HG03060 (cell line): Measurements from ENCODE around the gene ITSN2.

Experiments
- ATAC-seq: cut with Tn5 transposase; IDR thresholded peaks from one replicate; pipeline ENCODE4 v1.9.1; 2021; ENCODE audit warnings: low read depth, moderate number of reproducible peaks; ENCODE audit not compliant: unreplicated experiment

Gene ITSN2

GRCh38 chr2:24274809-24275208 is 85.5 kb downstream of the ITSN2 start:
- ATAC-seq, result no peak

GRCh38 chr2:24273598-24273997 is 86.7 kb downstream of the ITSN2 start:
- no peak for ATAC-seq

- no peak for ATAC-seq
Observed at GRCh38 chr2:24272907-24273306, 87.4 kb downstream of the ITSN2 start.

- no peak for ATAC-seq
Observed at GRCh38 chr2:24272161-24272802, 88.1 kb downstream of the ITSN2 start.

GRCh38 chr2:24269265-24269664 is 91.1 kb downstream of the ITSN2 start:
- no peak for ATAC-seq

- no peak for ATAC-seq
Observed at GRCh38 chr2:24265212-24265611, 95.1 kb downstream of the ITSN2 start.

GRCh38 chr2:24262421-24262970 is 97.8 kb downstream of the ITSN2 start:
- ATAC-seq, result no peak

GRCh38 chr2:24261441-24261840 is 98.9 kb downstream of the ITSN2 start:
- no peak for ATAC-seq

- no peak for ATAC-seq
Observed at GRCh38 chr2:24259316-24259715, 101.0 kb downstream of the ITSN2 start.

GRCh38 chr2:24258718-24259117 is 101.6 kb downstream of the ITSN2 start:
- no peak for ATAC-seq

- no peak for ATAC-seq
Observed at GRCh38 chr2:24253303-24253919, 106.9 kb downstream of the ITSN2 start.

- no peak for ATAC-seq
Observed at GRCh38 chr2:24247592-24247991, 112.7 kb downstream of the ITSN2 start.

- no peak for ATAC-seq
Observed at GRCh38 chr2:24247164-24247563, 113.2 kb downstream of the ITSN2 start.

- ATAC-seq, result no peak
Observed at GRCh38 chr2:24245986-24246776, 114.2 kb downstream of the ITSN2 start.

GRCh38 chr2:24241528-24241927 is 118.8 kb downstream of the ITSN2 start:
- ATAC-seq, result no peak

- no peak for ATAC-seq
Observed at GRCh38 chr2:24239553-24239952, 120.8 kb downstream of the ITSN2 start.

GRCh38 chr2:24238158-24238557 is 122.2 kb downstream of the ITSN2 start:
- no peak for ATAC-seq

GRCh38 chr2:24237313-24237712 is 123.0 kb downstream of the ITSN2 start:
- no peak for ATAC-seq

GRCh38 chr2:24233321-24233720 is 127.0 kb downstream of the ITSN2 start:
- ATAC-seq, result no peak

GRCh38 chr2:24231461-24231881 is 128.9 kb downstream of the ITSN2 start:
- no peak for ATAC-seq

- ATAC-seq, result no peak
Observed at GRCh38 chr2:24228470-24228869, 131.9 kb downstream of the ITSN2 start.
